SU-DHL-6 (cell line): ENCODE data around the gene TPGS1.
A peak's percentile ranks its signal among the peaks of the same experiment; 100 is the strongest.

ENCODE experiments used
- H2AFZ ChIP-seq: fragments of 200-600 bp; sonication (generic); 2 replicates; pipeline ENCODE4 v1.6.1; 2014; ENCODE audit warnings: low read depth, mild to moderate bottlenecking, moderate library complexity, mixed read lengths, antibody characterized with exemption, low read length; ENCODE audit not compliant: severe bottlenecking
- H3F3A ChIP-seq: fragments of 200-600 bp; shearing (Covaris generic); 2 replicates; pipeline ENCODE4 v1.6.0; 2016; ENCODE audit warnings: antibody characterized with exemption, mild to moderate bottlenecking; ENCODE audit not compliant: insufficient read depth
- H3K27ac ChIP-seq: fragments of 200-600 bp; sonication (generic); 2 replicates; pipeline ENCODE4 v1.5.1; 2016; ENCODE audit warnings: low read depth, mild to moderate bottlenecking, low read length, moderate library complexity, mixed read lengths
- H3K27me3 ChIP-seq: fragments of 200-600 bp; sonication (generic), shearing (Covaris generic); 2 replicates; pipeline ENCODE4 v1.6.0; 2014; ENCODE audit warnings: mild to moderate bottlenecking, low read length
- H3K36me3 ChIP-seq: fragments of 200-600 bp; sonication (generic); 2 replicates; pipeline ENCODE4 v1.6.1; 2014; ENCODE audit warnings: mild to moderate bottlenecking, low read length, mixed read lengths
- H3K4me2 ChIP-seq: fragments of 300-600, 200-600 bp; shearing (Covaris generic), sonication (generic); 2 replicates; pipeline ENCODE4 v1.6.0; 2014; ENCODE audit warnings: low read length, low read depth, mild to moderate bottlenecking; ENCODE audit not compliant: poor library complexity, severe bottlenecking
- H3K4me3 ChIP-seq: fragments of 200-600 bp; sonication (generic); 2 replicates; pipeline ENCODE4 v1.5.1; 2014; ENCODE audit warnings: antibody characterized with exemption, low read length, mild to moderate bottlenecking, mixed read lengths; ENCODE audit not compliant: insufficient read depth, poor library complexity, severe bottlenecking
- H3K79me2 ChIP-seq: fragments of 200-600 bp; sonication (generic); 2 replicates; pipeline ENCODE4 v1.6.1; 2014; ENCODE audit warnings: mild to moderate bottlenecking, low read length, moderate library complexity; ENCODE audit not compliant: insufficient read depth
- H3K9ac ChIP-seq: fragments of 200-600 bp; sonication (generic); 2 replicates; pipeline ENCODE4 v1.7.0; 2014; ENCODE audit warnings: mild to moderate bottlenecking, low read length
- H3K9me2 ChIP-seq: fragments of 200-600 bp; sonication (generic); replicated peaks from 2 replicates; pipeline ENCODE4 v1.6.1; 2014; ENCODE audit warnings: low read length; ENCODE audit not compliant: insufficient read depth
- H3K9me3 ChIP-seq: fragments of 200-600 bp; sonication (generic); 2 replicates; pipeline ENCODE4 v1.6.1; 2014; ENCODE audit warnings: low read length, mixed read lengths; ENCODE audit not compliant: insufficient read depth
- H4K20me1 ChIP-seq: fragments of 200-600 bp; sonication (generic); 2 replicates; pipeline ENCODE4 v1.6.1; 2014; ENCODE audit warnings: low read depth, mild to moderate bottlenecking, antibody characterized with exemption, low read length, moderate library complexity, mixed read lengths
- CTCF ChIP-seq: fragments of 200-600 bp; sonication (generic); IDR thresholded peaks from one replicate; pipeline ENCODE4 v1.5.1; 2017; ENCODE audit warnings: antibody characterized with exemption, mild to moderate bottlenecking, low read length, moderate library complexity; ENCODE audit not compliant: insufficient read depth, poor library complexity, severe bottlenecking
- EZH2phosphoT487 ChIP-seq: fragments of 200-600 bp; sonication (generic), shearing (Covaris generic); conservative IDR thresholded peaks from 2 replicates; pipeline ENCODE4 v1.6.1; 2018; ENCODE audit warnings: mild to moderate bottlenecking, antibody characterized with exemption, low read length, moderate library complexity, mixed read lengths

The TPGS1 gene, protein sequence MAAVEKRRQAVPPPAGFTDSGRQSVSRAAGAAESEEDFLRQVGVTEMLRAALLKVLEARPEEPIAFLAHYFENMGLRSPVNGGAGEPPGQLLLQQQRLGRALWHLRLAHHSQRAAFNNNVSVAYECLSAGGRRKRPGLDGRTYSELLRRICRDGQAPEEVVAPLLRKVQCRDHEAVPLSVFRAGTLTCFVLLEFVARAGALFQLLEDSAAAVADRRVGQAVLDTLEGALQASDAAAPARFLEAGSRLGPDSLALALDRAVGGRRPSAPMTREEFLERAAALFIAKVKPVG

GRCh38 chr19:507286-508203 lies at the start of gene TPGS1:
TPGS1 (plus strand) TSS chr19:507497; CDS start chr19:507507, 10 bp downstream.
- Histone ChIP-seq H3K27ac (peak within 1 kb of the TSS; percentile 88), H3K79me2 (no peaks in the 10 kb centered on the region), H3K4me3 (peak within 1 kb of the TSS; percentile 70), H3F3A (peaks cover 10% of the 10 kb centered on the region), H3K4me2 (peak within 1 kb of the TSS; percentile 91), H2AFZ (peak within 1 kb of the TSS; percentile 98), H3K36me3 (no peaks in the 10 kb centered on the region), H3K27me3 (no peaks in the 10 kb centered on the region), H3K9ac (peak within 1 kb of the TSS; percentile 81), H3K9me2 (no peaks in the 10 kb centered on the region), H3K9me3 (no peaks in the 10 kb centered on the region), H4K20me1 (no peaks in the 10 kb centered on the region)
- TF ChIP-seq EZH2phosphoT487, result no peak
- TF ChIP-seq CTCF, result no peak

- Histone ChIP-seq H3K36me3 (no peaks in the 10 kb centered on the region), H3K27ac (no peak overlapping the region), H3K27me3 (no peaks in the 10 kb centered on the region), H3K79me2 (no peaks in the 10 kb centered on the region), H3K9me3 (peaks cover 9% of the 10 kb centered on the region; the same call in 1 of the 2 replicates), H3K9me2 (no peaks in the 10 kb centered on the region), H3K9ac (no peak overlapping the region), H3K4me2 (no peak overlapping the region), H3F3A (no peaks in the 10 kb centered on the region), H4K20me1 (no peaks in the 10 kb centered on the region), H3K4me3 (no peak overlapping the region), H2AFZ (no peak overlapping the region)
- TF ChIP-seq CTCF (no peak), EZH2phosphoT487 (no peak)
Observed at GRCh38 chr19:457636-458035, 49.7 kb upstream of the TPGS1 start.

DNA sequence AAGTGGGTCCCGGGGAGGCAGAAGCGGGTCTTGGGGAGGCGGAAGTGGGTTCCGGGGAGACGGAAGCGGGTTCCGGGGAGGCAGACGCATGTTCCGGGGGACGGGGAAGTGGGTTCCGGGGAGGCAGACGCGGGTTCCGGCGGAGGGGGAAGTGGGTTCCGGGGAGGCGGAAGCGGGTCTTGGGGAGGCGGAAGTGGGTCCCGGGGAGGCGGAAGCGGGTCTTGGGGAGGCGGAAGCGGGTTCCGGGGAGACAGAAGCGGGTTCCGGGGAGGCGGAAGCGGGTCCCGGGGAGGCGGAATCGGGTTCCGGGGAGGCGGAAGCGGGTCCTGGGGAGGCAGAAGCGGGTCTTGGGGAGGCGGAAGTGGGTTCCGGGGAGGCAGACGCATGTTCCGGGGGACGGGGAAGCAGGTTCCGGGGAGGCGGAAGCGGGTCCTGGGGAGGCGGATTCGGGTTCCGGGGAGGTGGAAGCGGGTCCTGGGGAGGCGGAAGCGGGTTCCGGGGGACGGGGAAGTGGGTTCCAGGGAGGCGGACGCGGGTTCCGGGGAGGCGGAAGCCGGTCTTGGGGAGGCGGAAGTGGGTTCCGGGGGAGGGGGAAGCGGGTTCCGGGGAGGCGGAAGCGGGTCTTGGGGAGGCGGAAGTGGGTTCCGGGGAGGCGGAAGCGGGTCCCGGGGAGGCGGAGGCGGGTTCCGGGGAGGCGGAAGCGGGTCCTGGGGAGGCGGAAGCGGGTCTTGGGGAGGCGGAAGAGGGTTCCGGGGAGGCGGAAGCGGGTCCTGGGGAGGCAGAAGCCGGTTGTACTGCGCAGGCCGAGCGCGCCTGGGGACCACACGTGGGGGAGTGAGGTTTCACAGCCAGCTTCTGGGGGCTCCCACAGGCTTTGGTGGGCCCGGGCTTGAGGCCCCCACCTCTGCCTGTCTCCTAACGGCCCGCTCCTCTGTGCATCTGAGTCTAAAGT lies 48.9 kb upstream of the TPGS1 start:
- Histone ChIP-seq H3K27me3 (no peaks in the 10 kb centered on the region), H3K36me3 (no peaks in the 10 kb centered on the region), H3K4me2 (no peak overlapping the region), H3K9ac (no peak overlapping the region), H4K20me1 (no peaks in the 10 kb centered on the region), H2AFZ (no peak overlapping the region), H3K9me3 (peaks cover 9% of the 10 kb centered on the region; the same call in 1 of the 2 replicates), H3K79me2 (no peaks in the 10 kb centered on the region), H3F3A (no peaks in the 10 kb centered on the region), H3K4me3 (no peak overlapping the region), H3K27ac (no peak overlapping the region), H3K9me2 (no peaks in the 10 kb centered on the region)
- TF ChIP-seq EZH2phosphoT487, result no peak
- no peak for TF ChIP-seq CTCF
